ENCODE measurements around the gene CDK2AP2.

DNA sequence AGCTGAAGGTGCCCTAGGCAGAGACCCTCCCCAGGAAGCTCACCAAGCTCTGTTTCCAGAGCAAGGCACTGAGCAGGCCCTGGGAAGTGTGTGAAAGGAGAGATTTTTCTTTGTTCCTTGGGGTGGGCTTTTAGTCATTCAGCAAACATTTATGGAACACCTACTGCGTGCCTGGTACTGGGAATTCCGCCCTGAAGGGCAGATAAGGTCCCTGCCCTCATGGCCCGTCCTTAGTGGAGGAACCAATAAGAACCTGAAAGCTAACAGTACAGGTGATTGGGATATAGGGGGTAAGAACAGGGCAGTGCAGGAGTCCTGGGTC is 42.8 kb downstream of the CDK2AP2 start:
- TF ChIP-seq, protein P1, sequence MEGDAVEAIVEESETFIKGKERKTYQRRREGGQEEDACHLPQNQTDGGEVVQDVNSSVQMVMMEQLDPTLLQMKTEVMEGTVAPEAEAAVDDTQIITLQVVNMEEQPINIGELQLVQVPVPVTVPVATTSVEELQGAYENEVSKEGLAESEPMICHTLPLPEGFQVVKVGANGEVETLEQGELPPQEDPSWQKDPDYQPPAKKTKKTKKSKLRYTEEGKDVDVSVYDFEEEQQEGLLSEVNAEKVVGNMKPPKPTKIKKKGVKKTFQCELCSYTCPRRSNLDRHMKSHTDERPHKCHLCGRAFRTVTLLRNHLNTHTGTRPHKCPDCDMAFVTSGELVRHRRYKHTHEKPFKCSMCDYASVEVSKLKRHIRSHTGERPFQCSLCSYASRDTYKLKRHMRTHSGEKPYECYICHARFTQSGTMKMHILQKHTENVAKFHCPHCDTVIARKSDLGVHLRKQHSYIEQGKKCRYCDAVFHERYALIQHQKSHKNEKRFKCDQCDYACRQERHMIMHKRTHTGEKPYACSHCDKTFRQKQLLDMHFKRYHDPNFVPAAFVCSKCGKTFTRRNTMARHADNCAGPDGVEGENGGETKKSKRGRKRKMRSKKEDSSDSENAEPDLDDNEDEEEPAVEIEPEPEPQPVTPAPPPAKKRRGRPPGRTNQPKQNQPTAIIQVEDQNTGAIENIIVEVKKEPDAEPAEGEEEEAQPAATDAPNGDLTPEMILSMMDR (IDR thresholded peaks at IDR 0.05; ENCODE audit: low read depth, low read length, poor library complexity, severe bottlenecking), result no peak
- no peak for TF ChIP-seq EZH2phosphoT487 (IDR thresholded peaks at IDR 0.05; ENCODE audit: borderline replicate concordance, low read length)
